Vagina (tissue), 2 donors: ENCODE measurements around the gene DAGLB. TPM values are rescaled to one million over a fixed set of nuclear protein-coding genes. Genes with fewer than 3 reads are reported as not detected.

Source experiments
- DNase-seq, 2 donors: peaks; one replicate each; pipeline ENCODE4 v3.0.0-alpha.2; 2017; ENCODE audit errors: extremely low spot score in 2 of 2
- H3K27ac ChIP-seq: fragments of 200-600 bp; sonication (generic); one replicate; pipeline ENCODE4 v1.5.1; 2019
- H3K27me3 ChIP-seq: fragments of 200-600 bp; sonication (generic); one replicate; pipeline ENCODE4 v1.5.1; 2019
- H3K36me3 ChIP-seq, 2 donors: fragments of 200-600 bp; sonication (generic); one replicate each; pipeline ENCODE4 v1.5.1; 2017 to 2019
- H3K4me1 ChIP-seq: fragments of 200-600 bp; sonication (generic); one replicate; pipeline ENCODE4 v1.5.1; 2019
- H3K4me3 ChIP-seq, 2 donors: fragments of 200-600 bp; sonication (generic); 1 replicate in 1 of 2; 2 replicates in 1 of 2; pipeline ENCODE4 v1.5.1; 2016 to 2019
- H3K9me3 ChIP-seq: fragments of 200-600 bp; sonication (generic); one replicate; pipeline ENCODE4 v1.5.1; 2019
- CTCF ChIP-seq, 3 experiments: fragments of 450-650 bp in 2 of 3; fragments of 200-600 bp in 1 of 3; sonication (generic) in 1 of 3; IDR thresholded peaks; one replicate each; pipeline ENCODE4 v1.5.1; 2017 to 2019; ENCODE audit warnings: antibody characterized with exemption in 3 of 3, mild to moderate bottlenecking in 2 of 3, moderate library complexity in 2 of 3
- POLR2A ChIP-seq, 2 donors: fragments of 450-650 bp; IDR thresholded peaks; one replicate each; pipeline ENCODE4 v1.6.1; 2017; ENCODE audit warnings: antibody characterized with exemption in 2 of 2, mild to moderate bottlenecking in 2 of 2, moderate library complexity in 2 of 2
- POLR2AphosphoS5 ChIP-seq, 2 donors: sonication (generic); formaldehyde crosslinking; IDR thresholded peaks; one replicate each; pipeline ENCODE4 v1.9.0; 2017; ENCODE audit warnings: antibody characterized with exemption in 2 of 2, mild to moderate bottlenecking in 2 of 2, low read depth in 1 of 2; ENCODE audit not compliant: insufficient read depth in 1 of 2
- intact Hi-C: fragments of 100-400 bp; cut with DNase I; formaldehyde crosslinking; loops from one replicate; pipeline ENCODE4 v1.15.1; 2023
- total RNA-seq: library from RNA; depleted of rRNA; stranded (reverse); fragments of >200 nt; gene quantifications from one replicate; pipeline ENCODE4 v1.2.3, GENCODE V29; 2016

The DAGLB gene
- total RNA-seq, 1 donor from 2014 or later, result 22.1 TPM

- Histone ChIP-seq H3K27ac (no peak overlapping the region), H3K36me3 (peaks cover 0 to 54% of the 10 kb centered on the region in 2 donors), H3K9me3 (no peaks in the 10 kb centered on the region), H3K4me3 (no peak overlapping the region), H3K27me3 (no peaks in the 10 kb centered on the region), H3K4me1 (peaks cover 4% of the 10 kb centered on the region)
- DNase-seq, result no peak
- intact Hi-C loops, result no loop called here
- TF ChIP-seq CTCF (IDR thresholded peaks at IDR 0.05) (no peak), POLR2A (IDR thresholded peaks at IDR 0.05) (no peak), POLR2AphosphoS5 (IDR thresholded peaks at IDR 0.05; ENCODE audit: insufficient read depth in 1 of 2, low read depth in 1 of 2) (no peak)
Observed at GRCh38 chr7:6422926-6423632, 24.7 kb downstream of the DAGLB start.

- Histone ChIP-seq H3K9me3 (no peaks in the 10 kb centered on the region), H3K36me3 (peaks cover 0 to 47% of the 10 kb centered on the region in 2 donors), H3K27me3 (no peaks in the 10 kb centered on the region), H3K27ac (no peak overlapping the region), H3K4me3 (no peak overlapping the region), H3K4me1 (peaks cover 4% of the 10 kb centered on the region)
- no peak for DNase-seq
- intact Hi-C loops, result no loop called here
- TF ChIP-seq POLR2AphosphoS5 (IDR thresholded peaks at IDR 0.05; ENCODE audit: insufficient read depth in 1 of 2, low read depth in 1 of 2) (no peak), POLR2A (IDR thresholded peaks at IDR 0.05) (no peak), CTCF (IDR thresholded peaks at IDR 0.05) (no peak)
Observed at GRCh38 chr7:6422095-6422494, 25.7 kb downstream of the DAGLB start.

GRCh38 chr7:6420680-6421079, 27.1 kb downstream of the DAGLB start:
- H3K36me3 ChIP-seq, result peaks cover 0 to 48% of the 10 kb centered on the region in 2 donors
- TF ChIP-seq CTCF (IDR thresholded peaks at IDR 0.05) (no peak), POLR2AphosphoS5 (IDR thresholded peaks at IDR 0.05; ENCODE audit: insufficient read depth in 1 of 2, low read depth in 1 of 2) (no peak), POLR2A (IDR thresholded peaks at IDR 0.05) (no peak)
- H3K4me1 ChIP-seq, result peaks cover 4% of the 10 kb centered on the region
- H3K27ac ChIP-seq, result no peak overlapping the region
- intact Hi-C loops, result no loop called here
- no peak overlapping the region for H3K4me3 ChIP-seq
- no peaks in the 10 kb centered on the region for H3K9me3 ChIP-seq
- no peak for DNase-seq
- H3K27me3 ChIP-seq, result no peaks in the 10 kb centered on the region

- no peak overlapping the region for H3K27ac ChIP-seq
- peaks cover 4% of the 10 kb centered on the region for H3K4me1 ChIP-seq
- no peak for DNase-seq
- H3K27me3 ChIP-seq, result no peaks in the 10 kb centered on the region
- TF ChIP-seq CTCF (IDR thresholded peaks at IDR 0.05) (no peak), POLR2A (IDR thresholded peaks at IDR 0.05) (no peak), POLR2AphosphoS5 (IDR thresholded peaks at IDR 0.05; ENCODE audit: insufficient read depth in 1 of 2, low read depth in 1 of 2) (no peak)
- no peaks in the 10 kb centered on the region for H3K9me3 ChIP-seq
- no peak overlapping the region for H3K4me3 ChIP-seq
- H3K36me3 ChIP-seq, result peaks cover 0 to 46% of the 10 kb centered on the region in 2 donors
- intact Hi-C loops, result no loop called here
Observed at GRCh38 chr7:6419310-6419773, 28.4 kb downstream of the DAGLB start.

GRCh38 chr7:6417408-6417807, 30.3 kb downstream of the DAGLB start:
- TF ChIP-seq CTCF (IDR thresholded peaks at IDR 0.05), result no peak
- TF ChIP-seq POLR2A (IDR thresholded peaks at IDR 0.05), result no peak
- Histone ChIP-seq H3K4me1 (no peaks in the 10 kb centered on the region), H3K27me3 (no peaks in the 10 kb centered on the region), H3K4me3 (no peak overlapping the region), H3K27ac (no peak overlapping the region), H3K36me3 (peaks cover 0 to 57% of the 10 kb centered on the region in 2 donors), H3K9me3 (no peaks in the 10 kb centered on the region)
- intact Hi-C loops, result no loop called here
- DNase-seq, result no peak
